Kidney epithelial cell (primary cell): ENCODE results near the gene CYP4F22. TPM values are rescaled to one million over a fixed set of nuclear protein-coding genes. Genes with fewer than 3 reads are reported as not detected.
"Not testable (repeated sequence)": the region's sequence is repeated elsewhere in the genome, so short reads cannot be mapped to it uniquely, and the experiment has no call there.

Experiments used
- DNase-seq: peaks from one replicate; pipeline ENCODE4 v3.0.0-alpha.2; 2010; ENCODE audit warnings: low read depth
- H3K27me3 ChIP-seq: 2 replicates; pipeline ENCODE4 v1.6.0; 2011; ENCODE audit warnings: low read length; ENCODE audit not compliant: control insufficient read depth, insufficient read depth
- H3K36me3 ChIP-seq: 2 replicates; pipeline ENCODE4 v1.5.1; 2011; ENCODE audit warnings: low read length; ENCODE audit not compliant: control insufficient read depth, insufficient read depth
- H3K4me3 ChIP-seq: 2 replicates; pipeline ENCODE4 v1.5.1; 2011; ENCODE audit warnings: low read depth, mild to moderate bottlenecking, control low read depth, low read length
- CTCF ChIP-seq: IDR thresholded peaks from 2 replicates; pipeline ENCODE4 v1.5.1; 2011; ENCODE audit warnings: mild to moderate bottlenecking, moderate library complexity, low read length, control low read depth, inconsistent platforms; ENCODE audit not compliant: insufficient read depth, poor library complexity, severe bottlenecking
- total RNA-seq: library from RNA; depleted of rRNA; stranded (reverse); fragments of >200 nt; gene quantifications from 2 replicates; pipeline ENCODE4 v1.2.3, GENCODE V29; 2015

CYP4F22 gene
- total RNA-seq, 1 donor from 2014 or later = not detected

DNA sequence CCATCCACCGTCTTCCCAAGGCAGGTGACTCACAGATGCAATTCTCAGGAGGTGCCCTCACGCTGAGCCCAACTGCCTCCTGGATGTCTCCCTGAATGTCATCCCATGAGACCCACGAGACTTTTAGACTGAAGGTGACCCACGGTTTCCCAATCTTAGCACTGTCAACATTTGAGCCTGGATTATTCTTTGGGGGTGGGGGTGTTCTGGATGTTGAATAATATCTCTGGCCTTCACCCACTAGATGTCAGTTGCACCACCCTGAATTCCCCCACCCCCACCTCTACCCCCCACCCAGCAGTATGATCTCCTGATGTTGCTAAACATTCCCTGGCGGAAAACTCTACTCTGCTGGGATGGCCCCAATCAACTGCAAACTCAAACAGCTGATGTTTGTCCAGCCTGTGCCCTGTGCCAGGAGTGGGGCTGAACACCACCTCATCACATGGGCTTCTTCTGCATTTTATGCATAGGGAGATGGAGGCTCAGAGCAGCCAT, 2.2 kb upstream of the CYP4F22 start:
- DNase-seq = no peak
- no peak for TF ChIP-seq CTCF
- Histone ChIP-seq H3K27me3 (peaks cover 22% of the 10 kb centered on the region), H3K36me3 (no peaks in the 10 kb centered on the region), H3K4me3 (no peak overlapping the region)

GRCh38 chr19:15507068-15508034, 974 bp upstream of the CYP4F22 start:
- no peak for TF ChIP-seq CTCF
- no peaks in the 10 kb centered on the region for H3K36me3 ChIP-seq

DNA sequence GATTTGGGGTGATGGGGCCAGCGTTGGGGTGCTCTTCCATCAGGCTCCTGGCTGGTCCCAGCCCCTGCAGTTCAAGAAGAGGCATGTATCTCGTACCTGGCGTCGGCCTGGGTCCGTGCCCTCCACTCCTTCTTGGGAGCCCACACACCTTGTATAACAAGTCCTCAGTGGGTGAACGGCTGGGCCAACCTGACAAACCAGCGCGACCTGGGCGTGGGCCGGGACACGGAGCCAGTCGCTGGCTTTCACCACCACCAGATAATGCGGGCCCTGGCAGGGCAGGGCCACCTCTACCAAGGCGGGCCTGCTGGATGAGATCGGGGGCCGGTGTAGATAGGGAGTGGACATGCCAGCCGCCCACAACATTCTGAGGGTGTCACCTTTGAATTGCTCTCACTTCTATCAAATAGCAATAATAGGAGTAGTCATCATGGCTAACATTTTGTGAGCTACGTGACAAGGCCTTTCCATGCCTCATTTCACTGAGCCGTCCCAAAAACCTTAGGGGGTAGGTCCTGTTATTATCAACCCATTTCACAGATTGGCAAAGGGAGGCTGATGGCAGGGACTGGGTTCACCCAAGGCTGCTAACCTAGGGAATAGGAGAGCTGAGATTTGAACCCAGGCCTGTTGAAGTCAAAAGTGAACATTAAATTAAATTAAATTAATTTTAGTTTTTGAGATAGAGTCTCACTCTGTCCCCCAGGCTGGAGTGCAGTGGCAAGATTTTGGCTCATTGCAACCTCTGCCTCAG, 3.5 kb downstream of the CYP4F22 start:
- H3K4me3 ChIP-seq = no peak overlapping the region
- DNase-seq = no peak
- H3K27me3 ChIP-seq = peaks cover 22% of the 10 kb centered on the region
- H3K36me3 ChIP-seq = no peaks in the 10 kb centered on the region
- TF ChIP-seq CTCF = no peak

More at GRCh38 chr19:15507068-15508034, 974 bp upstream of the CYP4F22 start:
- no peak for DNase-seq
- Histone ChIP-seq H3K4me3 (no peak overlapping the region), H3K27me3 (peaks cover 22% of the 10 kb centered on the region)

DNA sequence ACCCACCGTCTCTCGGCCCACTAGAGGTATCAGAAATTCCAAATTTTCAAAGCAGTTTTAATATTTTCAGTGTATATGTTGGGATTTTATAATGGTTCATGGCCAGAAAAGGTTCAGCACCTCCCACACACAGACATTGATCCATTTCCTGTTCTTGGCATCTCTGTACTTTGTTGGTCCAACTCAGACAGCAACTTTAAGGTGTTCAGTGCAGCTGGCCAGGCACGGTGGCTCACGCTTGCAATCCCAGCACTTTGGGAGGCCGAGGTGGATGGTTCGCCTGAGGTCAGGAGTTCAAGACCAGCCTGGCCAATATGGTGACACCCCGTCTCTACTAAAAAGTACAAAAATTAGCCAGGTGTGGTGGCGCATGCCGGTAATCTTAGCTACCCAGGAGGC, 6.9 kb downstream of the CYP4F22 start:
- not testable (repeated sequence) for H3K27me3 ChIP-seq, H3K36me3 ChIP-seq, H3K4me3 ChIP-seq, DNase-seq

DNA sequence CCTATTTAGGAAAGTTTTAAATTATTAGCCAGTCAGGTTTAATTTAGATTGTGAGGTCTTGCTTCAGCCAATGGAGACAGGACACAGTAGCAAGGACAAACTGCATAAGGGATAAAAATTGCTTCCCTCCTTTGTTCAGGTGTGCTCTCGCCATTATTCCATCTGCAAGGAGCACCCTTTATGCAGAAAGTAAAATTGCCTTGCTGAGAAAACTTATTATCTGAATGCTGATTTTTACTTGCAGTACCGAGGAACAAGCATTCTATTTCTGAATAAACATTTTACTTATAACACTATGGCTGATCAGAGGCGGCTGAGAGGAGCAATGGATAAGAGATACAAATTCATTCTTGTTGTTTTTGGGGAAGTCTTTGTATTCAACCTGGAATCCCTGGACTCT, 8.0 kb downstream of the CYP4F22 start:
- Histone ChIP-seq H3K36me3 (no peaks in the 10 kb centered on the region), H3K27me3 (no peaks in the 10 kb centered on the region)

More for the DNA sequence above, 8.0 kb downstream of the CYP4F22 start:
- no peak for TF ChIP-seq CTCF
- no peak overlapping the region for H3K4me3 ChIP-seq
- DNase-seq = no peak
